HL-60 (cell line): ENCODE results near the gene CARD14.

Source experiments
- POLR2AphosphoS5 ChIP-seq: IDR thresholded peaks from 2 replicates; pipeline ENCODE4 v1.6.1; 2012; ENCODE audit warnings: low read depth
- TF ChIP-seq, protein P1 (sequence below): IDR thresholded peaks from one replicate; pipeline ENCODE4 v1.5.1; 2011; ENCODE audit warnings: low read length, control low read depth, inconsistent platforms; ENCODE audit not compliant: insufficient read depth

DNA sequence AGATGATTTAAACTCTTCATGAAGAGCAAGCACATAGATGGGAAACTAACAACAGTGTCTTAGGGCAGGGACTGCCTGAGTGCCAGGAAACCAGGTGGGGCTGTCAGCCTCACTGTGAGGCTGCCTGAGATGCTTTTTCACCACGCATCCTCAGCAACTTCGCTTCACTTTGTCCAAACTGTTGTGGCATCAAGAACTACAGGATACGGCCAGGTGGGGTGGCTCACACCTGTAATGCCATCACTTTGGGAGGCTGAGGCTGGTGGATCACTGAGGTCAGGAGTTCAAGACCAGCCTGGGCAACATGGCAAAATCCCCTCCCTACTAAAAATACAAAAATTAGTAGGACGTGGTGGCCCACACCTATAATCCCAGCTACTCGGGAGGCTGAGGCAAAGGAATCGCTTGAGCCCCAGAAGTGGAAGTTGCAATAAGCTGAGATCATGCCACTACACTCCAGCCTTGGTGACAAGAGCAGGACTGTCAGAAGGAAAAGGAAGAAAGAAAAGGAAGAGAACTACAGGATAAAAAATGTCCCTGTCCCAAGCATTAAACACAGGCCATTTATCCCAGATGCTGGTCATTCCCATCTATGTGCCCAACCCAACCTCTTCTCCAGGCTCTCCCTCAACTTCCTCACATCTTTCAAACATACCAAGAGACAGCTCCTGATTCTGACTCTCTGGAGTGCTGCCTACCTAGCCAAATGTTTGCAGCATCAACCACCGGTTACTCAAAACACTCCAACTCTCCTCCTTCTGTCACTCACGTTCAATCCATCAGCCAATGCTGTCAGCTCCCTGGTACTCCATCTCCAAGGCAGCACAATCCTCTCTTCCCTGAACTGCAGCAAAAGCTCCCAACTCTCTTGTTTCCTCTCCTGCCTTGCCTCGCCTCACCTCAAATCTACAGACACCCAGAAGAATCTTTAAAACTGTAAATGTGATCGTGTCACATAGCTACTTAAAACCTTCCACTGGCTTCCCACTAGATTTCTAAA is 24.5 kb upstream of the CARD14 start:
- TF ChIP-seq POLR2AphosphoS5: no peak
- TF ChIP-seq, protein P1, sequence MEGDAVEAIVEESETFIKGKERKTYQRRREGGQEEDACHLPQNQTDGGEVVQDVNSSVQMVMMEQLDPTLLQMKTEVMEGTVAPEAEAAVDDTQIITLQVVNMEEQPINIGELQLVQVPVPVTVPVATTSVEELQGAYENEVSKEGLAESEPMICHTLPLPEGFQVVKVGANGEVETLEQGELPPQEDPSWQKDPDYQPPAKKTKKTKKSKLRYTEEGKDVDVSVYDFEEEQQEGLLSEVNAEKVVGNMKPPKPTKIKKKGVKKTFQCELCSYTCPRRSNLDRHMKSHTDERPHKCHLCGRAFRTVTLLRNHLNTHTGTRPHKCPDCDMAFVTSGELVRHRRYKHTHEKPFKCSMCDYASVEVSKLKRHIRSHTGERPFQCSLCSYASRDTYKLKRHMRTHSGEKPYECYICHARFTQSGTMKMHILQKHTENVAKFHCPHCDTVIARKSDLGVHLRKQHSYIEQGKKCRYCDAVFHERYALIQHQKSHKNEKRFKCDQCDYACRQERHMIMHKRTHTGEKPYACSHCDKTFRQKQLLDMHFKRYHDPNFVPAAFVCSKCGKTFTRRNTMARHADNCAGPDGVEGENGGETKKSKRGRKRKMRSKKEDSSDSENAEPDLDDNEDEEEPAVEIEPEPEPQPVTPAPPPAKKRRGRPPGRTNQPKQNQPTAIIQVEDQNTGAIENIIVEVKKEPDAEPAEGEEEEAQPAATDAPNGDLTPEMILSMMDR: no peak
